H54 (cell line): ENCODE data around the gene CERK.

Experiments used
- DNase-seq: peaks from one replicate; pipeline ENCODE4 v3.0.0; 2011; ENCODE audit warnings: low spot score, mixed read lengths; ENCODE audit not compliant: insufficient read length
- FAIRE-seq: peaks from 3 replicates; lab custom pipeline; 2011; peaks lifted over from hg19 to GRCh38; lab: Jason Lieb, UNC
- POLR2A ChIP-seq: IDR thresholded peaks from 2 replicates; pipeline ENCODE4 v1.6.1; 2011; ENCODE audit warnings: low read depth, mild to moderate bottlenecking, low read length

Gene CERK

DNA sequence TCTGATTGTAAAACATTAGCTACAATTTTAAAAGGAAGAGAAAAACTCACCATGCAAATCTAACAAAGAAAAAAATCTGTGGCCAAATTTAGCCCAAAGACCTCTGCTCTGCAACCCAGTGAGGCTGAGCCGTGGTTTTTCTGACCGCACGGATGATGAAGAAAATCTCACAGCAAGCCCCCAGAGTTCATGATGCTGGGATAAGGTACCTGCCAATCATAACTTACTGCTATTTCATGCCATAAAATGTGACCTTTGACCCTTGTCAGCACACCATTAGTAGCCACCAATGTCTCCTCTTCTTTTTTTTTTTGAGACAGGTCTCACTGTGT is 11.1 kb downstream of the CERK start:
- no peak for TF ChIP-seq POLR2A
- FAIRE-seq (no peak), DNase-seq (no peak)

DNA sequence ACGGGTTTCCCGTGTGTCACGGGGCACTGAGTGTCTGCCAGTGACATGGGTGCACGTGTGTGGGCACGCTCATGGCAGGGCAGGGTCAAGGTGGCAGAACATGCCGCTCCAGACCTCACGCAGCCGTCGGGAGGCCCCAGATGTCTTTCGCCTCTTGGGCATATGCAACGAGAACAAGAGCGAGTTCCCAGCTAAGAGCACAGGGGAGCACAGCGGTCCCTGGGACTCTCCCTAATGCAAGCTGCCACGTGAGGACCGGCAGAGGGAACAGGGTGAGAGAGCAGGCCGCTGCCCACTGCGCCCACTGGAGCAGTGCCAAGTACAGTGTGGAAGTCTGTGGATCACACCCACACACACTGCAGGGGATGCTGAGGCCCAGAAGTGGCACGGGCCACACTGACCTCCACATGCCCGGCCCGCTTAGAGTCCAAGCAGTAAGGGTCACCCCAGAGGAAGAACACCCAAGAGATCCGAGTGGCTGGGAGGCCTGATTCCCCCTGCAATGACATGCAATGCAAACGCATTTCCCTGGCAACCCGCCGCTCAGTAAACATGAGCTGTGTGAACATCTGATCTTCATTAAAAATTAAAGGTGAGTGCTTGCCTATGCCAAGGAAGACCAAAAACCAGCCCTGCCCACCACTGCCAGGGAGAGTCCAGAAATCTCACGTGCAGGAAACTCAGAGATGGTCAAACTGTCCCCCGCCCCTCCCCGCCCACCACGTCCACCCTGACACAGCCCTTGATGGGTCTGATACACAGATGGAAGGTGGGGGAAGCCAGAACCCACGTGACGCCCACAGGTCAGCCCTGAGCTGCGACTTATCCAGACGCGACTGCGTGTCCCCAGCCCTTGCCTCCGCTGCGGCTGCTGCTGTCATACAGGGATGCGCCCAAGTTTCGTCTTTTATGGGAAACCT is 11.7 kb downstream of the CERK start:
- FAIRE-seq (no peak), DNase-seq (no peak)
- TF ChIP-seq POLR2A: no peak

DNA sequence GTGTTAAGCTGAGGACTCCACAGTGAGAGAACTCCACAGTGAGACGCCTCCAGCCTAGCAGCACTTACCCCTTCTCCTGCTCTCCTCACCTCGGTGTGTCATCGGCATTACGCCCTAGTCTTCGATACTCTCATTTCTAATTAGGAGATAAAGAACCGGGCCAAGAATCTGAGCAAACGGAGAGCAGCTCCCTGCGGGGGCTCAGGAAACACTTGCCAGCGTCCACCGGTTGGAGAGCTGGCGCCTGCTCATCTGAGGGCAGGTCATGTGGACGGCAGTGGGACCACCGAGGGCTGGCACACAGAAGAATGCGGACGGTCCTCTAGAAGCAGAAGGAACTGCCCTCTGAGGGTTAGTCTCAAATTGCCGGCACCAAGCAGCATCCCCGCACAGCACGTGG is 13.0 kb downstream of the CERK start:
- no peak for TF ChIP-seq POLR2A
- DNase-seq (no peak), FAIRE-seq (no peak)

DNA sequence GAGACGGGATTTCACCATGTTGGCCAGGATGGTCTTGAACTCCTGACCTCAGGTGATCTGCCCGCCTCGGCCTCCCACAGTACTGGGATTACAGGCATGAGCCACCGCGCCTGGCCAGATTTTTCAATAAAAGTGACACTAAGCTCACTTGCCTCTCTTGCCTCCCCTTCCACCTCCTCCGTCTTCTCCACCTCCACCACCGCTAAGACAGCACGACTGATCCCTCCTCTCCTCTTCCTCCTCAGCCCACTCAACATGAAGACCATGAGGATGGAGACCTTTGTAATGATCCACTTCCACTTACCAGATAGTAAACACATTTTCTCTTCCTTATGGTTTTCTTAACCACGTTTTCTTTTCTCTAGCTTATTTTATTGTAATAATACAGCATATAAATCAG is 14.2 kb downstream of the CERK start:
- no peak for FAIRE-seq
- no peak for TF ChIP-seq POLR2A

DNA sequence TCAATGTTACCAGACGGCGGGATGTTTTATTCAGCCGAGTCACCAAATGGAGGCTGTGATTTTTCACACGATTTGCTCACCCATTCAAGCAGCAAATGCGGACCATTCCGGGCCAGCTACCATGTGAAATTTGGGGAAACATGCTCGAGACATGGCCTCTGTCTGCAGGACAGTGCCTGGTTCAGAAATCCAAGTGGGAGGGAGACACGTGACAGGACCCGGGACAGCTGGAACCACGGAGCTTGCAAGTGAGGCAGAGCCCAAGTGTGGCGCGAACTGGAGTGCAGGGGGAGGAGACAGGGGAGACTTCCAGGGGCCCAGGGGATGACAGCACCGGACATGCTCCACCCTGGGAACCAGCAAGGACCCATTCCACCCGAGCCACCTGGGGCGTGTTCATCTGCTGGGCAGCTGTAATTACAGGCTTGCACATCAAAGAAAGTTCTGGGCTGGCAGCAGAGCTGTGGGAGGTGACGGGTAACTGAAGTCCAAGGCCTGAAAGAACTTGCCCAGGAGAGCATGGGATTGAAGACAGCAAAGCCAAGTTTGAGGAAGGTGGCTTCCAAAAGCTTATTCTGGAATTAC is 16.5 kb downstream of the CERK start:
- no peak for DNase-seq
- no peak for FAIRE-seq

More for the DNA sequence above, 14.2 kb downstream of the CERK start:
- DNase-seq: no peak

DNA sequence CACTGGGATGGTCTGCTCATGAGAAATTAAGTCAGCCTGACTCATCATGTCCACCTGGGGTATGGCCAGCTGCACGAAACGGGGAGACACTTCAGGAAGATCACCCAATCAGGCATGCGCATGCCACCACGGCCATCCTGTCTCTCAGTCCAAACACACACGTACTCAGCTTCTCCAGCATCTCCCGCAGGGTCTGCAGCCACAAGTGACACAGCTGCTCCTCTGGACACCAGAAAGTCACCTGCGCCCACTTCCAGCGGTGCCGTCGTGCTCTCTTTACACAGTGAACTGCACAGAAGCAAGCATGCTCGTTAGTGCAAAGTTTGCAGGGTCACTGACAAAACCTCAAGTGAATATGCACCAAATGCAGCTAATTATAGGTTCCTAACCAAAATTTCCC is 18.1 kb downstream of the CERK start:
- no peak for TF ChIP-seq POLR2A
- DNase-seq: no peak
- no peak for FAIRE-seq

More for the DNA sequence above, 16.5 kb downstream of the CERK start:
- TF ChIP-seq POLR2A: no peak

DNA sequence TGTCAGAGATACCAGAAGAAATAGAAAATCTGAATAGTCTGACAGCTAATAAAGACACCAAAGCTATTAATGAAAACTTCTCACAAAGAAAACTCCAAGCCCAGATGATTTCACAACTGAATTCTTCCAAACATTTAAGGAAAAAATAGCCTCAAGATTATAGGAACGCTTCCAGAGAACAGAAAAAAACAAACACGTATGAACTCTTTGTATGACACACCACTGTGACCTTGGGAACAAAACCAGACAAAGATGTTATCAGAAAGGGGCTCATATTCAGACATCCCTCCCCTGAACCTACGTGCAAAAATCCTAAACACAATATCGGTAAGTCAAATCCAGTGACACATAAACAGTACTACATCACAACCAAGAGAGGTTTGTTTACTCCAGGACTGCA is 23.5 kb downstream of the CERK start:
- DNase-seq: no peak
- FAIRE-seq: no peak
- TF ChIP-seq POLR2A: no peak

DNA sequence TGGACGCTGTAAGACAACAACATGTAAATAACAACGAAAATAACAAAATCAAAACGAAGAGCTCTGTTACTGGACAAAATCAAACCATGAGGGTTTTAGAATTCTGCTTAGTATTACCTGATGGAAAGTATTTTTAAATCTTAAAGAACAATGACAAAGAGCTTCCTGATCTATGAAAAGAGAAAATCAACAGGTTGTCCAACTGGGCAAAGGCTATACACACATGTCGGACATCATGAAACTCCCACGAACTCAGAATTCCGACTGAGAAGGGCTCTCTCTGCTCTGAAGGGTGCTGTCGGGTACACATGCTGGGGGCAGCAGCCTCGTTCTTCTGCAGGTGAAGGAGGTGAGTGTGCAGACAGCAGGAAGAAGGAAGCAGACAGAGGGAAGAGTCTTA is 25.8 kb downstream of the CERK start:
- no peak for FAIRE-seq
- no peak for DNase-seq
- no peak for TF ChIP-seq POLR2A

DNA sequence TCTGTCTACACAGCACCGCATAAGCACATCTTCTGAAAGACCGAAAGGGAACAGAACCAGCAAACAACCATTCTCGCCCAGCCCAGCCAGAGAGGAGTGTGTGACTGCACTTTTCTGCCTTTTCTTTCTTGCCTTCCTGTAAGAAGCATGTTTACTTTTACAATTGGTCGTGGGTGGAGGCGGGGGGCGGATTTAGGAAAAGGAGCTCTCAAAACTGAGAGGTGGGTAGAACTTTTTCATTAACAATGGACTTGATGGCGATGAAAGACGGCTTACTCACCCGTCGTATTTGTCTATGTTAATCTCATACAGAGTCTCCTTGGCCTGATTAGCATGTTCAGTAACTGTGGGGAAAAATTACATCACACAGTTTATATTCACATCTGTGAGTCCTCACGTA is 27.2 kb downstream of the CERK start:
- no peak for FAIRE-seq
- TF ChIP-seq POLR2A: no peak
- DNase-seq: no peak

DNA sequence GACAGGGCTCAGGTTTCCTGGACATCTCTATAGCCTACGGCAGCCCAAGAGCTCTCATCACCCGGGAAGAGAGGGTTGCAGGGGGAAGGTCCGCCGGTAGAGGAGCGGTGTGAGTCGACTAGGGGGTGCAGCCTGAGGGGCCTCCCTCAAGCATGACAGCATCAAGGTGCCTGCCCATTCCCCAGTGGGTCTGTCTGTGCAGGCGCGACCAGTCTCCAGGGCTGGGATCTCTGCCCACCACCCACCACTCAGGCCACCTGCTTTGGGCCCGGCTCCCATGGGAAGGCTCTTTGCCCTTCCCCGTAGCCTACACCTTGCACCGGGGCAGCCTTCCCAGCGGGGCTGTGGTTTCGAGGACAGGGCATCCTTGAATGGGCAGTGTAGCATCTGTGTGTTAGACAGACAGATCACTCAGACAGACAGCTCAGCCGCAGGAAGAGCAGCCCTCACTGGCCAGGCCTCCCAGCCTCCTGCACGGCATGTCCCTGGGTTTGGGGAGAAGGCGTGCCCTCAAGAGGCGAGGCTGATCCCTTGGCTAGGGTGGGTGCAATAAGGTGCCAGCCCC is 29.2 kb downstream of the CERK start:
- DNase-seq (no peak), FAIRE-seq (no peak)
- TF ChIP-seq POLR2A: no peak

DNA sequence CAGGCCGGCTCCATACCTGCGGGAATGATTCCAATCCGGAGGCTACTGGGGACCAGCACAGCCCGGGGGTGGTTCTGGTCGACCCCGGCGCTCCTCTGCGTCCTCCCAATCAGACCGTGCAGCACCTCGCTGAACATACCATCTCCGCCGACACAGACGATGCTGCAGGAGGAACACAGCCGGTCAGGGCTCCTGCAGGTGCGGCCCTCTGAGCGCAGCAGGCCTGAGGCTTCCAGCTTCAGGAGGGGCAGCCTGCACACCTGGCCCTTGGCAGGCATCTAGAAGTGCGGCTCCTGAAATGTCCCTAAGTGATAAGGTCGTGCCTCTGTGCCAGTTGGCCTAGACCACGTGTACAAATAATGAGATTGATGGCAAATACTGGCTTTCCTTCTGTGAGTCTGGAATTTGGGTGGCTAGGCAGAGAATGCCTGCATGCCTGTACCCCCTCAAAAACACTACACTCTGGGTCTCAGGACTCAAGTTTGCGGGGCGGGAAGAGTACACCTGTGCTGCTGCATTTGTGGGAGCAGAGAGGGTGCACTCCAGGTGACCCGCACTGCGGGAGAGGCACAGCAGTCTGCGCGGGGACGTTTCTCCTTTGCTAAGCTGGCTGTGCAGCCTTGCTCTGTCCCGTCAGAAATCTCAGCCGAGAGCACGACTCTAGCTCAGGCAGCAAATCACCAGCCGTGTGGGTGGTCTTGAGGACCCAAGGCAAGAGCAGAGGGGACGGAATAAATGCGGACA is 30.1 kb downstream of the CERK start:
- no peak for DNase-seq
- FAIRE-seq: no peak
- no peak for TF ChIP-seq POLR2A

DNA sequence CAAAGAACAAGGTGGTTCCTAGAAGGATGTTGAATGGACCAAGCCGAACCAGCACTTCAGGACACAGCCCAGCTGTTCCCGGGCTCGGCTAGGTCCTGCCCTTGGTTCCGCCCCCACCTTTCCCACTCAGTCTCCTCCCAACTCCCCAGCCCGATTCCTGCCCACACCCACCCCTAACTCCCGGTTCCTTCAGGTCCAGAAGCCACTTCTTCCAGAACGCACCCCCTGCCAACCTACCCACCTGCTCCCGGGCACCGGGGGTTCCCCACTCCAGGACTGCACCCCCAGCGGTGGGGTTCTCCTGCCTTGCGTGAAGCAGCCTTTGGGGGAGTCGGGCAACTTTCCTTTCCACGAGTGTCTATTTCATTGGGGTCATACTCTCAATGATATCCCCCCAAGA is 30.7 kb downstream of the CERK start:
- FAIRE-seq (no peak), DNase-seq (no peak)
- no peak for TF ChIP-seq POLR2A

DNA sequence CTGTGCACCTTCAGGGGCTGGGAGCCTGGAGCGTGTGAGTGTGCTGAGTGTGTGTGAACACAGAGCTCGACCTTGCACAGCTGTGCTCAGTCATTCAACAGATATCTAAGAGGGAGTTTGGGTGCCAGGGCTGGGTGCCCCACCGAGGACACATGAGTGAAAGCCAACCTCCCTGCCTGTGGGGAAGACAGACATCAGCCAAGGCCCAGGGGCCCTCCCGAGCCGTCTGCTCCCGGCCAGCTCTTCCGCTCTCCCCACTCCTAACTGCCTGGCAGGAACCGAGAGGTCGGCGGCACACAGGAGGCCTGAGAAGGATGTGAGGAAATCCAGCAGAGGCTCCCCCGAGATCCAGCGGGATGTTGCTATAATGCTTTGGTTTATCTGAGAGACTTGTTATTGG is 32.0 kb downstream of the CERK start:
- FAIRE-seq: no peak
- no peak for TF ChIP-seq POLR2A
- no peak for DNase-seq

DNA sequence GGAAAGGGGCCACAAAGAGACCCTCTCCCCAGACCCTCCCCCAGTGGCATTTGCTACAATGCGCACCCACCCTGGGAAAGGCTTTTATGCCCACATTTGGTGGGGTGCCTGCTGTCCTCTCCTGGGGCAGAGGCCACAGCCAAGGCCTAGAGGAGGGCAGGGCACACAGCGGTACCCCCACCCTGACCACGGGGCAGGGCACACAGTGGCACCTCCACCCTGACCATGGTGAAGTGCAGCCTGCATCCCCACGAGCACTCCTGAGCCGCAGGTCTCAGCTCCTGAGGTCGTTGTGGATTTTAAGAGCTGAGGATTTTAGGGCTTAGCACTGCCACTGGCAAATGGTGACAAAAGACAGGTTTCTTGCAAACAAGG is 34.1 kb downstream of the CERK start:
- no peak for TF ChIP-seq POLR2A
- no peak for DNase-seq
- no peak for FAIRE-seq
